ENCODE measurements around the gene PDE6A.

The PDE6A gene

DNA sequence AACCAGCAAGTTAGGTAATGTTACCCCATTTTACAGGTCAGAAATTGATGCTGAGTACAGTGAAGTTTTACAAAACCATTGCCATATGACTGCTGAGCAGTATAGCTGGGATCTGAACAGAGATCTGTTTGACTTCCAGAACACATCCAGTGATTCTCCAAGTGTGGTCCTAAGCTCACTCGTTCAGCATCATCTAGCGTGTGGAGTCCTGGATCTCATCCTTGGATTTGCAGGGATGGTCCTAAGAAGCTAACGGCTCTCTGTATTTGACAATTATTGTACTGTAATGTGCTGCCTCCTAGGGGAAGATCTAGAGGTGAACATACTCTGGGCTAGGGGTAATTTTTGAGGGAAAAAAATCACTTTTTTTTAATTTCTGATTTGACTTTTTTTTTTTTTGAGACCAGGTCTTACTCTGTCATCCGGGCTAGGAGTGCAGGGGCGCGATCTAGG, 17.4 kb upstream of the PDE6A start:
- H3K79me2 ChIP-seq (ENCODE audit: control insufficient read depth, low read length), result no peaks in the 10 kb centered on the region
- H4K20me1 ChIP-seq (ENCODE audit: control insufficient read depth, insufficient read depth, low read depth, low read length), result no peaks in the 10 kb centered on the region
- peaks cover 24% of the 10 kb centered on the region for H3K4me1 ChIP-seq (ENCODE audit: control insufficient read depth, low read length)
- H3K9me3 ChIP-seq (ENCODE audit: control insufficient read depth, insufficient read depth, low read length), result no peaks in the 10 kb centered on the region
- H3K36me3 ChIP-seq (ENCODE audit: control insufficient read depth, low read length), result no peaks in the 10 kb centered on the region
- no peak for TF ChIP-seq EZH2phosphoT487 (IDR thresholded peaks at IDR 0.05; ENCODE audit: borderline replicate concordance, low read length)
- TF ChIP-seq, protein P1, sequence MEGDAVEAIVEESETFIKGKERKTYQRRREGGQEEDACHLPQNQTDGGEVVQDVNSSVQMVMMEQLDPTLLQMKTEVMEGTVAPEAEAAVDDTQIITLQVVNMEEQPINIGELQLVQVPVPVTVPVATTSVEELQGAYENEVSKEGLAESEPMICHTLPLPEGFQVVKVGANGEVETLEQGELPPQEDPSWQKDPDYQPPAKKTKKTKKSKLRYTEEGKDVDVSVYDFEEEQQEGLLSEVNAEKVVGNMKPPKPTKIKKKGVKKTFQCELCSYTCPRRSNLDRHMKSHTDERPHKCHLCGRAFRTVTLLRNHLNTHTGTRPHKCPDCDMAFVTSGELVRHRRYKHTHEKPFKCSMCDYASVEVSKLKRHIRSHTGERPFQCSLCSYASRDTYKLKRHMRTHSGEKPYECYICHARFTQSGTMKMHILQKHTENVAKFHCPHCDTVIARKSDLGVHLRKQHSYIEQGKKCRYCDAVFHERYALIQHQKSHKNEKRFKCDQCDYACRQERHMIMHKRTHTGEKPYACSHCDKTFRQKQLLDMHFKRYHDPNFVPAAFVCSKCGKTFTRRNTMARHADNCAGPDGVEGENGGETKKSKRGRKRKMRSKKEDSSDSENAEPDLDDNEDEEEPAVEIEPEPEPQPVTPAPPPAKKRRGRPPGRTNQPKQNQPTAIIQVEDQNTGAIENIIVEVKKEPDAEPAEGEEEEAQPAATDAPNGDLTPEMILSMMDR (IDR thresholded peaks at IDR 0.05; ENCODE audit: low read depth, low read length, poor library complexity, severe bottlenecking), result peak; percentile 43
- H3K4me2 ChIP-seq (ENCODE audit: low read length), result peak overlapping the region; percentile 81
- no peak overlapping the region for H3K27ac ChIP-seq (ENCODE audit: low read depth, low read length)
- peaks cover 5% of the 10 kb centered on the region; the same call in 1 of the 2 replicates for H3F3A ChIP-seq (ENCODE audit: control insufficient read depth, insufficient read depth)
- peak overlapping the region; percentile 79; the same call in 1 of the 2 replicates for H3K4me3 ChIP-seq (ENCODE audit: low read length)
- H3K27me3 ChIP-seq (ENCODE audit: control insufficient read depth, low read length), result no peaks in the 10 kb centered on the region
- no peaks in the 10 kb centered on the region for H3K9me2 ChIP-seq (replicated peaks; ENCODE audit: control insufficient read depth, low read length)

- no peaks in the 10 kb centered on the region for H3K9me3 ChIP-seq (ENCODE audit: control insufficient read depth, insufficient read depth, low read length)
- peaks cover 5% of the 10 kb centered on the region; the same call in 1 of the 2 replicates for H3F3A ChIP-seq (ENCODE audit: control insufficient read depth, insufficient read depth)
- peak overlapping the region; percentile 79 for H3K4me3 ChIP-seq (ENCODE audit: low read length)
- peaks cover 24% of the 10 kb centered on the region for H3K4me1 ChIP-seq (ENCODE audit: control insufficient read depth, low read length)
- no peak overlapping the region for H3K27ac ChIP-seq (ENCODE audit: low read depth, low read length)
- H3K27me3 ChIP-seq (ENCODE audit: control insufficient read depth, low read length), result no peaks in the 10 kb centered on the region
- H3K36me3 ChIP-seq (ENCODE audit: control insufficient read depth, low read length), result no peaks in the 10 kb centered on the region
- H4K20me1 ChIP-seq (ENCODE audit: control insufficient read depth, insufficient read depth, low read depth, low read length), result no peaks in the 10 kb centered on the region
- H3K79me2 ChIP-seq (ENCODE audit: control insufficient read depth, low read length), result no peaks in the 10 kb centered on the region
- peak overlapping the region; percentile 81 for H3K4me2 ChIP-seq (ENCODE audit: low read length)
- no peaks in the 10 kb centered on the region for H3K9me2 ChIP-seq (replicated peaks; ENCODE audit: control insufficient read depth, low read length)
- TF ChIP-seq, protein P1 (IDR thresholded peaks at IDR 0.05; ENCODE audit: low read depth, low read length, poor library complexity, severe bottlenecking), result no peak
- TF ChIP-seq EZH2phosphoT487 (IDR thresholded peaks at IDR 0.05; ENCODE audit: borderline replicate concordance, low read length), result no peak
Observed at GRCh38 chr5:149961186-149961685, 16.6 kb upstream of the PDE6A start.

DNA sequence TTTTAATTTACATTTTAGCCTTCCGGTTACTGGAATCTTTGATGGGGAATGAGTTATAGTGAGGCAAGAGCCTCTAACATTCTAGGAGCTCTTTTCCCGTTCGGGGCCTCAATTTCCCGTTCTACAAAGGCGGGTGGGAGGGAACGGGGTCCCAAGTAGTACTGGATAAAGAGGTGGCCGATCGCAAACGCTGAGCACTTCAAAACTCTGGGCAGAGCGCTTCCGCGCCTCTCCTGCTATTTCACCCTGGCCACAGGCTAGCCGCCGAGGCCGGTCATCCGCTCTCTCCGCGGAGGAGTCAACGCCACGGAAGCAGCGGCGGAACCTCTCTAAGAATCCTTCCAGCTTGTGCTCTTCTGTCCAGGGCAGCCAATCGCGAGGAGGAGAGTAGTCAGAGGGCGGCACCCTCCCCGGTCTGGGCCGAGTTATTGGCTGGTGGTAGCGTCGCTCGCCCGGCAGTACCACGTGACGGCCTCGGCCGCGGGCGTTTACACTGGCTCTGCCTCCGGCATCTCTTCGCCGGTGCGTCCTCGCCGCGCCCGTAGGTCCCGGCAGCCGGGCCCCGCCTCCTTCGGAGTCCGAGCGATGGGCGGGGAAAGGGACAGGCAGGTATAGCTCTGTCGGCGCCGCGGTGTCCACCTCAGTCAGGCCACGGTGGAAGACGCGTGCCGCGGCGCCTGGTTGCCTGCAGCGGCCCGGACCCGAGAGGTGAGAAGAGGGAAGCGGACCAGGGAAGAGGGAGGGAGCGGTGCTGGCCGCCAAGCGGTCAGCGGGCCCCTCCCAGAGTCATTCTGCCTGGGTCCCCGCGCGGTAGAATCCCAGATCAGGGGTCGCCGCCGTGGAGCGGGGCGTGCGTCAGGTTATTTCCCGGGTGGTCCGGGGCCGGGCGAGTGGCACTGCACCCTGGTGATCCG, 15.9 kb upstream of the PDE6A start, which contains the start of gene SLC26A2:
TSS of gene SLC26A2 (plus strand) at position 487 of the 914 bp plus-strand sequence. CDS start 16,895 bp downstream, outside the sequence.
- Histone ChIP-seq H3K4me2 (ENCODE audit: low read length) (peak within 1 kb of the TSS; percentile 81), H4K20me1 (ENCODE audit: control insufficient read depth, insufficient read depth, low read depth, low read length) (no peaks in the 10 kb centered on the region), H3K79me2 (ENCODE audit: control insufficient read depth, low read length) (no peaks in the 10 kb centered on the region), H3K36me3 (ENCODE audit: control insufficient read depth, low read length) (no peaks in the 10 kb centered on the region), H3K4me3 (ENCODE audit: low read length) (peak within 1 kb of the TSS; percentile 79), H3K9me3 (ENCODE audit: control insufficient read depth, insufficient read depth, low read length) (no peaks in the 10 kb centered on the region), H3K27me3 (ENCODE audit: control insufficient read depth, low read length) (no peaks in the 10 kb centered on the region), H3K27ac (ENCODE audit: low read depth, low read length) (peak within 1 kb of the TSS; percentile 20; the same call in 1 of the 2 replicates), H3F3A (ENCODE audit: control insufficient read depth, insufficient read depth) (peaks cover 5% of the 10 kb centered on the region; the same call in 1 of the 2 replicates), H3K4me1 (ENCODE audit: control insufficient read depth, low read length) (peaks cover 24% of the 10 kb centered on the region), H3K9me2 (replicated peaks; ENCODE audit: control insufficient read depth, low read length) (no peaks in the 10 kb centered on the region)
- TF ChIP-seq EZH2phosphoT487 (IDR thresholded peaks at IDR 0.05; ENCODE audit: borderline replicate concordance, low read length), result no peak
- TF ChIP-seq, protein P1 (IDR thresholded peaks at IDR 0.05; ENCODE audit: low read depth, low read length, poor library complexity, severe bottlenecking), result no peak

Measured in DOHH2 (cell line).